ENCODE results near the gene SECTM1.
"Not testable (repeated sequence)": the region's sequence is repeated elsewhere in the genome, so short reads cannot be mapped to it uniquely, and the experiment has no call there.

Gene SECTM1

DNA sequence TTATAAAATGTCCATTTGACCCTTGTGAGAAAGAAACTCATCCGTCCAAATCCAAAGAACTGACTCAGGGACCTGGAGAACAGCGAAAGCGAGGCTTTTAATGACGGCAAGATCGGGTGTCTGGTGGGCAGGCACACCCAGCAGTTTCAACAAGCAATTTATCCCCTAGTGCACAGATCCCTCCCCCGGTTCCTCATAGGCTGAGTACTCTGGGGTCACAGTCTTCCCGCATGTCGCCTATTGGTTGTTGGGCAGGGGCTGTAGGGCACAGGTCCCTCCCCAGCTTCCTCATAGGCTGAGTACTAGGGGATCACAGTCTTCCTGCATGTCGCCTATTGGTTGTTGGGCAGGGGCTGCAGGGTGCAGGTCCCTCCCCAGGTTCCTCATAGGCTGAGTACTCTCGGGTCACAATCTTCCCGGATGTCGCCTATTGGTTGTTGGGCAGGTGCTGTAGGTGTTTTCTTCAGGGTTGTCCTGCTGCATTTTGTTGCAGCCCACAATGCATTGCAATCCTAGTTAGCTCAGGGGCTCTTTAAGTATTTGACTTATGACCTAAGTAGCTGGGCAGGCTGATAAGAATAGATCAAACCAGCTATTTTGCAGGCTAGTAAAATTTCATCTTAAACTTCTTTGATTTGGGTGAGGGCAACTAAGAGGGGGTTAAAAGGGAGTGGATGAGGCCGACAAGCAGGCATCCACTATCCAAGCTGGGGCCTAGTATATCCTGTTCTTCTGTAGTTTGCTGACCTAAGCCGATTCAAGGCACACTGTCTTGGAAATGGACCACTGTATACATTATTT lies 34.4 kb upstream of the SECTM1 start:
- no peak for DNase-seq

DNA sequence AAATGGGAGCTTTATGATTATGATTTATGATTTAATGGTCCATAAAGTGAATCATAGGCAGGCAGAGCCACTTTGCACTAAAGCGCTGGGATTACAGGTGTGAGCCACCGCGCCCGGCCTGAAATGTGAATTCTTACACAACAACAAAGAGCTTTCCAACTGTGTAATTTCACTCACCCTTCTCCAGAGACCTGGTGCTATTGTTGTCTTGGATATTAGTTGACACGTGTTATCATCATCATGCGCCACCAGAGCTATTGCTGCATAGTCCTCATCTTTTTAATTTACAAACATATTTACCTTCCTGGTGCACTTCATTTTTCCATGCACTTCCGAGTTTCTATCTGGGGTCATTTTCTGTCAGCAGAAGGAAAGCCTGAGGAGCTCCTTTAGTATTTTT lies 33.2 kb upstream of the SECTM1 start:
- no peak for DNase-seq

DNA sequence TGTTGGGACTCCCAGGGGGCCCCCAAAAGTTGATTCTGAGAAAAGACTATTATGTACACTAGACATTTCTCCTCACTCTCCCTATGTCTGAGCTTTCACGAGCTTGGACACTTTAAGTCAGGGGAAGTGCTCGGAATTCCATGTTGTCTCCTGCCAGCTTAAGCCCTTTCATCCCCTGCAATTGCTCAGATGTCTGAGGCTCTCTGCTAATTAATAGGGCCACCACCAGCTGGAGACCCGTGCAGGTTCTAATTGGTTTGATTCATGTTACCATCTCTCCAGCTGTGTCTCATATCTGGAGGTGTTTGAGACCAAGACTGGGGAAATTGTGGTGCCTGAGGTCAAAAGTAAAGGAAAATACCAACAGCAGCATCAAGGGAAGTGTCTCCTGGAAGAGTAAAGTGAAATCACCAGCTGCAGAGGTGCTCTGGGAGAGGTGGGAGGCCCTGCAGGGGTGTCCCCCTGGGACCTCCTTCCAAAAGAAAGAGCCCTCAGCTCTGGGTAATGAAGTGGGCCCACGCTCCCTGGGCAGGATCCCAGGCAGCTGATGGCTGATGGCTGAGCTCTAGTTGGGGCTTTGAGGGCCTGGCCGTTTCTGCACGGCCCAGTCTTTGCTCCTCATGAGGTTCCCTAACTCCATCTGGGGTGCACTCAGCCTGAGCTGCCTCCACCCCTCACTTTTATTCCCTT lies 32.2 kb upstream of the SECTM1 start:
- peak; percentile 25 for DNase-seq

DNA sequence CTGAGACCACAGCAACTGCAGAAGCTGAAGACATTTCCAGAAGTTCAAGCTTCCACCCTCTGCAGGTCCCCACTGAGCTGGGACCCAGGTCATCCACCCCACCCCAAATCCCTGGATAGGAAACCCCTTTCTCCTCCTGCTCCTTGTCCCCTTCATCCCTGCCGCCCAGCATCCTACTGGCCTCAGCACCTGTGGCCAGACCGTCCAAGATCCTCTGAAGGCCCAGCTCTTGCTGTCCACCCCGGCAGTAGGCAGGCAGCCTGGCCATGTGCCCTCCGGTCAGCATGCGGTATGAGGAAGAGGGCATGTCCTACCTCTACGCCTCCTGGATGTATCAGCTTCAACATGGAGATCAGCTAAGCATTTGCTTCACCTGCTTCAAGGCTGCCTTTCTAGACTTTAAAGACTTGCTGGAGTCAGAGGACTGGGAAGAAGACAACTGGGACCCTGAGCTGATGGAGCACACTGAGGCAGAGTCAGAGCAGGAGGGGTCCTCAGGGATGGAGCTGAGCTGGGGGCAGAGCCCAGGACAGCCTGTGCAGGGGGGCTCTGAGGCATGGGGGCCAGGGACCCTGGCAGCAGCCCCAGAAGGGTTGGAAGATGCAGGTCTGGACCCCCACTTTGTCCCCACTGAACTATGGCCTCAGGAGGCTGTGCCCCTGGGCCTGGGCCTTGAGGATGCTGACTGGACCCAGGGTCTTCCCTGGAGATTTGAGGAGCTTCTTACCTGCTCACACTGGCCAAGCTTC lies 28.5 kb upstream of the SECTM1 start:
- DNase-seq: no peak

DNA sequence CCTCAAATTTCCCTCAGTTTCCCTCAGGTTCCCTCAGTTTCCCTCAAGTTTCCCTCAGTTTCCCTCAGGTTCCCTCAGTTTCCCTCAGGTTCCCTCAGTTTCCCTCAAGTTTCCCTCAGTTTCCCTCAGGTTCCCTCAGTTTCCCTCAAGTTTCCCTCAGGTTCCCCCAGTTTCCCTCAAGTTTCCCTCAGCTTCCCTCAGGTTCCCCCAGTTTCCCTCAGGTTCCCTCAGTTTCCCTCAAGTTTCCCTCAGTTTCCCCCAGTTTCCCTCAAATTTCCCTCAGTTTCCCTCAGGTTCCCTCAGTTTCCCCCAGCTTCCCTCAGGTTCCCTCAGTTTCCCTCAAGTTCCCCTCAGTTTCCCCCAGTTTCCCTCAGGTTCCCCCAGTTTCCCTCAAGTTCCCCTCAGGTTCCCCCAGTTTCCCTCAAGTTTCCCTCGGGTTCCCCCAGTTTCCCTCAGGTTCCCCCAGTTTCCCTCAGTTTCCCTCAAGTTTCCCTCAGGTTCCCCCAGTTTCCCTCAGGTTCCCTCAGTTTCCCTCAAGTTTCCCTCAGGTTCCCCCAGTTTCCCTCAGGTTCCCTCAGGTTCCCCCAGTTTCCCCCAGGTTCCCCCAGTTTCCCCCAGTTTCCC lies 26.0 kb upstream of the SECTM1 start:
- not testable (repeated sequence) for DNase-seq

DNA sequence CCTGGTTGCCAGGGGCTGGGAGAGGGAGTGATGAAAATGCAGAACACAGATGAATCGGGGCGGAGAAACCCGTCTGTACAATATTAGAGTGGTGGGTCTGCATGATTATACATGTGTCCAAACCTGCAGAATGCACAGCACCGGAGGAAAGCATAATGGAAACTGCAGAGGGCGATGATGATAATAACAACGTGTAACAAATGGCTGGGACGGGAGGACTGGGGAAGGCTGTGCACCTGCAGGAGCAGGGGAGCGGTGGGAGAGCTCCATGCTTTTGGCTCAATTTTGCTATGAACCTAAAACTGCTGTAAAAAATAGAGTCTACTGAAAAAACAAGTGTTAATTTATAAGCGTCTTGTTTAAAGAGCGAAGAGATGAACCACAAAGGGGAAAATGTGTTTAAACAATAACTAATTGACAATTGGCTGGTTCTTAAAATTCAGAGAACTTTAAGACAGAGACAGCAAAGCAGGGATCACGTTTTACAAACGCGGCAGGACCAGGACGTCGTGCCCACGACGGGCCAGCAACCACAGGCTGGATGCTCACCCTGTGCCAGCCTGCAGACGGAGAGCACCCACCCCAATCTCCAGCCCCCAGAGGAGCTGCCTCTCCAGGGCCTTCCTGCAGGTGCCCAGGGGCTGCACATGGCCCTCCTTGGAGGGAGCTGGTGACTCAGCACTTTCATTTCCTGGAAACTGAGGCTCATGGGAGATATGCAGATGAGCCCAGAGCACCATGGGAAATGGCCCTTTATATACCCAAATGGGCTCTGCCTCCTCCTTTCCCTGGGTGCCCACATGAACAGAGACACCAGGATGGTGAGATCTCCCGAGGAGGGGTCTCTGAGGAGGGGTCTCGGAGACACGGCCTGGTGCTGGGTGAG lies 25.1 kb upstream of the SECTM1 start, which contains the start of gene TEX19:
TEX19 (plus strand) TSS at position 783 of the 886 bp plus-strand sequence. CDS start 2,904 bp downstream, outside the sequence.
- DNase-seq: no peak

DNA sequence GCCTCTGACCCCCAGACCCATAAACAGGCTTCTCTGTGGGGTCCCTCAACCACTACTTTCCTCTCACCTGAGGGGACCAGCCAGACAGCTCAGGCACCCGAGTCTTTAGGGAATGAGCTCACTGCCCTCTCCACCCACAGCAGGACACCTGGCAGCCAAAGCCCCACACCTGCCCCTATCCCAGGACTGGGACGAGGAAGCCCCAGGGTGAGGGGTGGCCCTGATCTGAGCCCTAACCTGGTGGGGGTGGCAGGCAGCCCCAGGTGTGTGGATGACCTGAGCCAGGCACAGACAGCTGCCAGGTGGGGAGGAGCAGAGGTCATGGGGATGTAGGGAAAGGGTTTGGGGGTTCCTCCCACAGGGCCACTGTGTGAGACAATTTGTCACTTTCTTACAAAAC lies 23.8 kb upstream of the SECTM1 start:
- DNase-seq: no peak

DNA sequence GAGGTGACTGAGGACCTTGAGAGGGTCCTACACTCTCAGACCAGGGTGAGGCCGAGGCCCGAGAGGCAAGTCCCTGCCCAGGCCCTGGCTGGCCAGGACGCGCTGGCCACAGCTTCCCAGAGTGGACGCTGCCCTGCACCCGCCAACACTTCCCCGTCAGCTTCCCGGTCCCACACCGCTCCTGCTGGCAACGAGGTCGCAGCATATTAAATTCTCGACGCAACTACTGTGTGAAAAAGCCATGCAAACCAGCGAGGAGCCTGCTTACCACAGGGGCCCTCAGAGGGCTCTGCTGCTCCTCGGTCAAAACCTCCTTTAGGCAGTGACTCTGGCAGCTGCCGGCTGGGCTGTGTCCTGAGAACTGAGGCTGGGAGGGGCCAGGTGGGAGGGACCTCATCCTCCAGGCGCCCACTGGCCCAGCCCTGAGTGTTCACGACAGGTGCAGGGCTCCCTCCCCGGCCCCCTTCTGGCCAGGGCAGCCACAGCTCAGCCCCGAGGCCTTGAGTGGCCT lies 23.3 kb upstream of the SECTM1 start:
- no peak for DNase-seq

DNA sequence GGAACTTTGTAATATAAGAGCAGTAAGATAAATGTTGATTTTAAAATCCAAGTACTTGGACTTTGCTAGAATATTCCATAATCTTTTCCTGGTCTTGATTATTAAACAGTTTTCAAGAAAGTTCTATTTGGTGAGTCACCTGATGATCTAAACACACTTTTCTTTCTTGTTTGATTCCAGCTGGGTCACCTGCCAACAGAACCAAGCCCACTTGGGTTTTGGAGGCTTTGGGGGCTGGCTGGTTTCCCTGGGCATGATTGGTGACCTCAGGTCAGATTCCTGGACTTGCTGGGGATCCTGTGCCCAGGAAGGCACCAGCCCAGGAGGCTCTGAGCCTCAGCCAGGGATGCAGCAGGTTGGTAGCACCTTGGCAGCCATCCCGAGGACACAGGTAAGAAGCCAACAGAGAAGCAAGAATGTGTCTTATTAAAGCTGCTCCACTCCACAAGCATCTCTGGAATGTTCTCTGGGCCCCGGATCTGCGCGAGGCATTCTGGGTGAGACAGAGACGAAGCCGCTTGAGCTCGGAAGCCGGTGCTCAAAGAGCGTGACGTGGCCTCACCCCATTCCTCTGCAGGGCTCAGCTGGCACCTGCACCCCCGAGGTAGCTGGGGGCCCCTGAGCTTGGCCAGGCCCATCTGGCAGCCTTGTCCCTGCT lies 22.3 kb upstream of the SECTM1 start:
- DNase-seq: no peak

DNA sequence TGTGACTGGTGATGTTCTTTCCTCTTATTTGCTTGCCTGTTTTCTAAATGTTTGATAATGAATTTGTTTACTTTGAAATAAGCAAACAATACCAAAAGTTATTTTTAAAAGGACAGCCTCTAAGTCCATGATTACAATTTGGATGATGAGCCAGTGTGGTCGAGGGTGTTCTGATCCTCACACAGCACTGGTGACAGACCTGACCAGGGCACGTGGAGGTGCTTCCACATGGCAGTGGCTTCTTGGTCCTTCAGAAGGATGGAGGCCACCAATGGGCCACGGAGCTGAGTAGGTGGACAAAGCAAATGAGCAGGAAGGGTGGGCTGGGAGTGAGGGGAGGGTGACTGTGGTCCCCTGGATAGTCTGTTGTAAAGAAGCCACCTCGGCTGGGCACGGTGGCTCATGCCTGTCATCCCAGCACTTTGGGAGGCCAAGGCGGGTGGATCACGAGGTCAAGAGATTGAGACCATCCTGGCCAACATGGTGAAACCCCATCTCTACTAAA lies 21.3 kb upstream of the SECTM1 start:
- DNase-seq: no peak

DNA sequence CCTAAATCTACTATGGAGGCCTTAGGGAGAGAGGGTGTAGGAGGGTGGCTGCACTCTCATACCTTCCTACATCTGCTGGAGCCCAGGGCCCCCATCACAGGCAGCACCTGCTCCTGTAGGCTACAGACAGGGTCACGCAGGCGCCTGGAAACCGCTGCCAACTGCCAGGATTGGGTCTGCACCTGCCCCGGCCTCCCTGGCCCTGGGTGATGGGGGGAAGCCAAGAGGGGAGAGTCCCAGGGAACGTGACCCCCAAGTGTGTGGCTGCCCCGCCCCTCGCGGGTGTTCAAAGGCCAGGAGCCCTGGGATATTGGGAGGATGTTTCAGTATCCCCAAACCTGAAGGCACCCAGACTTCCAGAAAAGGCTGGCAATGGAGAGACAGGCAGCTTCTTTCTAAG lies 19.9 kb upstream of the SECTM1 start:
- DNase-seq: no peak

DNA sequence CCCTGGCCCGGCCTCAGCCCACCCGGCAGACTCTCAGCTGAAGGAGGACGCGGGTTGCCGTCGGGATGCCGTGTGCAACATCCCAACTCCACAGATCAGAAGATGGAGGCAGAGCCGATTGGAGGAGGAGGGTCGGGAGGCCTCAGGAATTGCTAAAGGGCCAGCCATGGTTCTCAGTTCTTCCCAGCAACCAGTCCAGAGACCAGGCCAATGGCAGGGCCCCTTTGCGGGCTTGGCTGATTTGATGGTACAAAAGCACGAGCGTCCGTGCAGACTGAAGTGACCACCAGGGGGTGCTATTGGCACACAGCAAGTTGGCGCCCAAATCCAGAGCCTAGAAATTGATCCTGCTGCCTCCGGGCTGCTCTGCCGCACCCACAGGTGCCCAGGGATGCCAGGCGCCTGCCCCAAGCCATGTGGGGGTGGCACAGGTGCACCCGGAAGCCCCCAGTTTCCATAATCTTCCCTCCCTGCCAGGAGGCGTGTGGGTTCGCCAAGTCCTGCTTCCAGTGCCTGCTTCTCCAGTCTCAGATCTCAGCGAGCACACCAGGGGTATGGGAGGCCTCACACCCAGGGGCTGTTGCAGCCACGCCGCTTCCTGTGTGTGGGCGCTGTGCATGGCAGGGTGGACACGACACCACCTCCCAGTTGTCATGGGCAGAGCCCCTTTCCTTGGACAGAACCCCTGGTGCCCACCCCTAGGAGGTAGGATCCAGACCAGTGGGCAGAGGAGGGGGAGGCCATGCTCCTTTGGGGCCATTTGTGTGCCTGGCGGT lies 18.3 kb upstream of the SECTM1 start:
- DNase-seq: peak; percentile 94

DNA sequence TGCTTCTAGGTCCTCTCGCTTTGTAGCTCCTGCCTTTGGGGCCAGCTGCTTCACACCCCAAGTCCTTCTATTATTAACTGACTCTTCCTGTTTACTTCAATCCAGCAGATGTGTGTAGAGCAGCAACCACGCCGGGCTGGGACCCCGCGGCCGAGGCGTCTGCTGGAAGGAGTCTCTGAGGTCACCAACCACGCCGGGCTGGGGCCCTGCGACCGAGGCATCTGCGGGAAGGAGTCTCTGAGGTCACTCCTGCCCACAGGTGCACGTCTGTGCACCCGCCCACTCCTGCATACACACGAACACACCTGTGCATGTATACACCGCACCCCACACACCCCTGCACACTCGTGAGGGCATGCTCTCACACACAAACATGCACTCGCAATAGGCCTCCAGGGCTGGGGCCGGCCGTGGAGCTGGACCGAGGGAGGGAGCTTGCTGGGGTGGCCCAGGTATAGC lies 17.7 kb upstream of the SECTM1 start:
- DNase-seq: no peak

DNA sequence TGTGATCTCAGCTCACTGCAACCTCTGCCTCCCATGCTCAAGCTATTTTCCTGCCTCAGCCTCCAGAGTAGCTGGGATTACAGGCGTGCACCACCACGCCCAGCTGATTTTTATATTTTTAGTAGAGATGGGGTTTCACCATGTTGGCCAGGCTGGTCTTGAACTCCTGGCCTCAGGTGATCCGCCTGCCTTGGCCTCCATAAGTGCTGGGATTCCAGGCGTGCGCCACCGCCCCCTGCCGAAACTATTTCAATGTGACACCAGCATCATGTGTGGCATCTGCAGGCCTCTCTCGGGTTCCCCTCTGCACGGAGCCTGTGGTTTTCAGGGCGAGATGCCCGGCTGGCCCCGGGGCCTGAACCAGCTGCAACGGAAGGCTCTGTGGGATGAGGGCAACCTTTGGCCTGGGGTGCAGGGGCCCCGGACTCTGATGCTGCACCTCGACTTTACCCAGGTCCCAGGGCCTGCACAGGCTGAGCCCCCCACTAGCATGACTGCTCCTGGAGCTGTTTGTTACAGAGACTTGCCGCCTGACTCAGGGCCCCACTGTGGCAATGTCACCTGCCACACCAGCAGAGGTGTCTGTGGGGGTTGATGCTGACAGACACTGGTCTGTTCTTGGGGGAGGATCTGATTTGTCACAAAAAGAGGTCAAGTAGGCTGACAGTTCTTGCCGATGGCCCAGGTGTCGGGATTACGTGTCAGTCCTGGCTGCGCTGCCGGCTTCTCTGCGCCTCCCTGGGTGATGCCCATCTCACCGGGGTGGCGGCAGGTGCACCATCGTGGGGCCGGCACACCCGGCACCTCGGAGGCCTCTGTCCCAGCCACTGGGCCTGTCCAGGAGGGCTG lies 16.8 kb upstream of the SECTM1 start:
- no peak for DNase-seq

DNA sequence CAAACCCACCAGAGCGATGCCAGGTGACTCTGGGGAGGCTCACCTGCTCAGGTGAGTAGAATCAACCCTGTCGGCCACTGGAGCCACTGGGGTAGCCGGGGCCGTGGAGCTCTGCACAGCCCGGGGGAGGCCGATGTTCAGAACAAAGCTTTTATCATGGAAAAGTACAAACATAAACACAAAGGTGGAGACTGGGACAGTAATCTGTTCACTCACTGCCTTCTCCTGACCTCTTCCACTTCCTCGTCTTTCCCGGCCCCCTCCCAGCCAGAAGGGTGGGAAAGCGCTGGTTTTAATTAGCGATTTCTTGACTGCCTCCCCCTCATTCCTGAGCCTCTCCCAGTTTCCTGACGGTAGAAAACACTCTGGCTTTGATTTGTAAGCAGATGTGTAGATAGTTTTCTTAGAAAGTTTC lies 15.7 kb upstream of the SECTM1 start:
- DNase-seq: no peak

DNA sequence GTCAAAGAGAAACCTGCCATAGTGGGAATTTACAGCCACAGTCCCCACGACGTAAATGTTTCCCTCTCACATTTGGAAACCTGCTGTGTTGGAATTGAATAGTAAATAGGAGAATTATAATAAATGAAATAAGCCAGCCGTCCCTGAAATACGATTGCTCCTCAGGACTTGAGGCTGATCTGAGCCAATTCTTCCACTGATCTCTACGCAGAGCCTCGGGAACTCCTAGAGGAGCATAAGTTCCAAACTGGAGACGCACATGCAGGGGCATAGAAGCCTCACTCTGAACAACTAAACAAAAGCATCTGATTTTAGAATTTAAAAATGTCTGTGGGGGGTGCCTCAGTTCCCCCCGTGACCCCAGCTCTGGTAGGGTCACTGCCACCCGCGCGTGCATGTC lies 15.3 kb upstream of the SECTM1 start:
- DNase-seq: no peak

DNA sequence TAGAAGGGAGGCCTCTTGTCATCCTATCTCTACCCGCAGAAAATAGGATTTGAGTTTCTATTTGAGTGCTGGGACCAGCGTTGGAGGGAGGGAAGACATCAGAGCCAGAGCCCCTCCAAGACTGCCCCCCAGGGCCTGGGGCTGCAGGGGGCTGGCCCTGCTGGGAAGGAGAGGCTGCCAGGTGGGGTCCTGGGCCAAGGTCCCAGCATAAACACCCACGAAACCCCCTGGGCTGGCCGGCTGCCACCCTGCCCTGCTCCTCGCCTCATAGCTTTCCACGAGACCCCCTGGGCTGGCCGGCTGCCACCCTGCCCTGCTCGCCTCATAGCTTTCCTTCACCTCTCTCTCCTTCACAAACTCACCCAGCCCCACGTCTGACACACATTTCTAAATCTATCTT lies 14.9 kb upstream of the SECTM1 start:
- no peak for DNase-seq

DNA sequence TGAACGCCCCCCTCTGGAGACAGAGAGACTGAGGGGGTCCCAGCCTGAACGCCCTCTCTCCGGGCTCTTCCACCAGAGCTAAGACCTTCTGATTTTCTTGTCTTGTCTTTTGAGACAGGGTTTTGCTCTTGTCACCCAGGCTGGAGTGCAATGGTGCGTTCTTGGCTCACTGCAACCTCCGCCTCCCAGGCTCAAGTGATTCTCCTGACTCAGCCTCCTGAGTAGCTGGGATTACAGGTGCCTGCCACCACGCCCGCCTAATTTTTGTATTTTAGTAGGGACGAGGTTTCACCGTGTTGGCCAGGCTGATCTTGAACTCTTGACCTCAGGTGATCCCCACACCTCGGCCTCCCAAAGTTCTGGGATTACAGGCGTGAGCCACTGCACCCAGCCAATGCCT lies 14.4 kb upstream of the SECTM1 start:
- DNase-seq: not testable (repeated sequence)

Measured in retina (tissue), 1 donor.